Activated T-cell treated with anti-CD3 and anti-CD28 coated beads, Interleukin-2, amount 50 U/mL, for 4 hours (primary cell): ENCODE results near the gene HSPA8. TPM values are rescaled to one million over a fixed set of nuclear protein-coding genes. Genes with fewer than 3 reads are reported as not detected.

Source experiments
- ATAC-seq, 2 donors: fragments of 200-7000 bp; cut with Tn5 transposase; one replicate each; pipeline ENCODE4 v1.10.0; 2021
- DNase-seq: peaks from one replicate; pipeline ENCODE4 v3.0.0-alpha.2; 2020
- H3K27me3 Mint-ChIP-seq: one replicate; pipeline ENCODE4 v1.8.0; 2021; ENCODE audit warnings: low read depth, mixed read lengths
- H3K36me3 Mint-ChIP-seq: one replicate; pipeline ENCODE4 v1.8.0; 2022; ENCODE audit warnings: mixed read lengths; ENCODE audit not compliant: insufficient read depth
- H3K4me1 Mint-ChIP-seq: one replicate; pipeline ENCODE4 v1.8.0; 2021; ENCODE audit warnings: low read depth, mixed read lengths
- H3K4me3 Mint-ChIP-seq: one replicate; pipeline ENCODE4 v1.8.0; 2021; ENCODE audit warnings: mild to moderate bottlenecking, moderate library complexity, mixed read lengths
- H3K9me3 Mint-ChIP-seq: one replicate; pipeline ENCODE4 v1.8.0; 2021; ENCODE audit warnings: mixed read lengths
- total RNA-seq, 3 donors: library from RNA; stranded (reverse); gene quantifications; one replicate each; pipeline ENCODE4 v1.2.1, GENCODE V29; 2021

HSPA8 gene
- total RNA-seq, 3 donors from 2014 or later = 3,255 to 3,669 (median 3,417) TPM

GRCh38 chr11:123047266-123047946 is 14.5 kb downstream of the HSPA8 start:
- no peaks in the 10 kb centered on the region for H3K9me3 Mint-ChIP-seq
- no peaks in the 10 kb centered on the region for H3K27me3 Mint-ChIP-seq

GRCh38 chr11:123046473-123047259 is 15.3 kb downstream of the HSPA8 start:
- Mint-ChIP-seq H3K4me3 (no peak overlapping the region), H3K9me3 (no peaks in the 10 kb centered on the region), H3K27me3 (no peaks in the 10 kb centered on the region), H3K4me1 (no peaks in the 10 kb centered on the region), H3K36me3 (no peaks in the 10 kb centered on the region)
- DNase-seq = no peak
- ATAC-seq = no peak

More at GRCh38 chr11:123047266-123047946, 14.5 kb downstream of the HSPA8 start:
- no peaks in the 10 kb centered on the region for H3K4me1 Mint-ChIP-seq
- ATAC-seq (no peak), DNase-seq (no peak)
- H3K4me3 Mint-ChIP-seq = no peak overlapping the region
- H3K36me3 Mint-ChIP-seq = no peaks in the 10 kb centered on the region

- Mint-ChIP-seq H3K4me3 (no peak overlapping the region), H3K4me1 (no peaks in the 10 kb centered on the region), H3K9me3 (no peaks in the 10 kb centered on the region), H3K27me3 (no peaks in the 10 kb centered on the region), H3K36me3 (no peaks in the 10 kb centered on the region)
- ATAC-seq = no peak
- no peak for DNase-seq
Observed at GRCh38 chr11:123045101-123045500, 16.8 kb downstream of the HSPA8 start.

GRCh38 chr11:123041185-123041584 is 20.8 kb downstream of the HSPA8 start:
- Mint-ChIP-seq H3K4me3 (no peak overlapping the region), H3K9me3 (no peaks in the 10 kb centered on the region), H3K27me3 (no peaks in the 10 kb centered on the region)

GRCh38 chr11:123040111-123040432 is 21.9 kb downstream of the HSPA8 start:
- H3K4me3 Mint-ChIP-seq = no peak overlapping the region
- no peaks in the 10 kb centered on the region for H3K9me3 Mint-ChIP-seq
- no peaks in the 10 kb centered on the region for H3K4me1 Mint-ChIP-seq
- H3K27me3 Mint-ChIP-seq = peaks cover 5% of the 10 kb centered on the region
- DNase-seq (no peak), ATAC-seq (no peak)
- H3K36me3 Mint-ChIP-seq = no peaks in the 10 kb centered on the region

More at GRCh38 chr11:123041185-123041584, 20.8 kb downstream of the HSPA8 start:
- H3K4me1 Mint-ChIP-seq = no peaks in the 10 kb centered on the region
- ATAC-seq (no peak), DNase-seq (no peak)
- no peaks in the 10 kb centered on the region for H3K36me3 Mint-ChIP-seq

GRCh38 chr11:123035831-123036230 is 26.1 kb downstream of the HSPA8 start:
- no peaks in the 10 kb centered on the region for H3K4me1 Mint-ChIP-seq
- H3K9me3 Mint-ChIP-seq = no peaks in the 10 kb centered on the region
- H3K36me3 Mint-ChIP-seq = no peaks in the 10 kb centered on the region
- no peak for ATAC-seq
- H3K4me3 Mint-ChIP-seq = no peak overlapping the region
- no peak for DNase-seq
- peaks cover 7% of the 10 kb centered on the region for H3K27me3 Mint-ChIP-seq

- Mint-ChIP-seq H3K36me3 (no peaks in the 10 kb centered on the region), H3K4me3 (no peak overlapping the region), H3K4me1 (no peaks in the 10 kb centered on the region), H3K27me3 (peaks cover 7% of the 10 kb centered on the region), H3K9me3 (no peaks in the 10 kb centered on the region)
- ATAC-seq (no peak), DNase-seq (no peak)
Observed at GRCh38 chr11:123034597-123034996, 27.3 kb downstream of the HSPA8 start.

GRCh38 chr11:123033895-123034294 is 28.0 kb downstream of the HSPA8 start:
- DNase-seq (no peak), ATAC-seq (no peak)
- peaks cover 7% of the 10 kb centered on the region for H3K27me3 Mint-ChIP-seq
- H3K4me1 Mint-ChIP-seq = no peaks in the 10 kb centered on the region
- no peak overlapping the region for H3K4me3 Mint-ChIP-seq
- H3K36me3 Mint-ChIP-seq = no peaks in the 10 kb centered on the region
- H3K9me3 Mint-ChIP-seq = no peaks in the 10 kb centered on the region

GRCh38 chr11:123030517-123030916 is 31.4 kb downstream of the HSPA8 start:
- DNase-seq (no peak), ATAC-seq (no peak)
- Mint-ChIP-seq H3K36me3 (no peaks in the 10 kb centered on the region), H3K27me3 (peaks cover 2% of the 10 kb centered on the region), H3K9me3 (no peaks in the 10 kb centered on the region), H3K4me1 (no peaks in the 10 kb centered on the region), H3K4me3 (no peak overlapping the region)

- H3K9me3 Mint-ChIP-seq = no peaks in the 10 kb centered on the region
- H3K36me3 Mint-ChIP-seq = no peaks in the 10 kb centered on the region
- peak; percentile 7 for DNase-seq
- ATAC-seq = peak; percentile 66 to 71
- peaks cover 6% of the 10 kb centered on the region for H3K4me1 Mint-ChIP-seq
- no peak overlapping the region for H3K4me3 Mint-ChIP-seq
- peaks cover 3% of the 10 kb centered on the region for H3K27me3 Mint-ChIP-seq
Observed at GRCh38 chr11:123020968-123021367, 41.0 kb downstream of the HSPA8 start.

GRCh38 chr11:123018702-123019101 is 43.2 kb downstream of the HSPA8 start:
- no peak for ATAC-seq
- no peak for DNase-seq

GRCh38 chr11:123011510-123011909 is 50.4 kb downstream of the HSPA8 start:
- no peak overlapping the region for H3K4me3 Mint-ChIP-seq
- no peaks in the 10 kb centered on the region for H3K36me3 Mint-ChIP-seq
- H3K9me3 Mint-ChIP-seq = no peaks in the 10 kb centered on the region
- H3K27me3 Mint-ChIP-seq = peaks cover 6% of the 10 kb centered on the region
- DNase-seq (no peak), ATAC-seq (no peak)
- H3K4me1 Mint-ChIP-seq = no peaks in the 10 kb centered on the region

More at GRCh38 chr11:123018702-123019101, 43.2 kb downstream of the HSPA8 start:
- Mint-ChIP-seq H3K4me3 (no peak overlapping the region), H3K27me3 (peaks cover 6% of the 10 kb centered on the region), H3K4me1 (peaks cover 6% of the 10 kb centered on the region), H3K36me3 (no peaks in the 10 kb centered on the region), H3K9me3 (no peaks in the 10 kb centered on the region)
